Activated CD4-positive, alpha-beta memory T cell treated with anti-CD3 and anti-CD28 coated beads for 36 hours (primary cell): ENCODE results near the gene BNC2. TPM values are rescaled to one million over a fixed set of nuclear protein-coding genes. Genes with fewer than 3 reads are reported as not detected.

ENCODE experiments used
- CTCF ChIA-PET: fragments of 350-600 bp; sonication (Branson Sonifier 250); formaldehyde crosslinking; loops from one replicate; lab custom pipeline; 2021; ENCODE audit warnings: antibody characterized with exemption, inconsistent platforms; lab: Charles Lee
- POLR2A ChIA-PET: fragments of 350-600 bp; sonication (Branson Sonifier 250); formaldehyde crosslinking; loops from one replicate; lab custom pipeline; 2021; ENCODE audit warnings: antibody characterized with exemption; lab: Charles Lee
- DNase-seq: peaks from one replicate; pipeline ENCODE4 v3.0.0-alpha.2; 2020
- H3K27ac Mint-ChIP-seq: one replicate; pipeline ENCODE4 v1.8.0; 2021; ENCODE audit warnings: mixed read lengths
- H3K27me3 Mint-ChIP-seq: one replicate; pipeline ENCODE4 v1.8.0; 2021; ENCODE audit warnings: mixed read lengths
- H3K36me3 Mint-ChIP-seq: one replicate; pipeline ENCODE4 v1.8.0; 2021; ENCODE audit warnings: mixed read lengths
- H3K4me1 Mint-ChIP-seq: one replicate; pipeline ENCODE4 v1.8.0; 2021; ENCODE audit warnings: low read depth, mixed read lengths
- H3K4me3 Mint-ChIP-seq: one replicate; pipeline ENCODE4 v1.8.0; 2021; ENCODE audit warnings: mild to moderate bottlenecking, mixed read lengths
- H3K9me3 Mint-ChIP-seq: one replicate; pipeline ENCODE4 v1.8.0; 2021; ENCODE audit warnings: mixed read lengths
- intact Hi-C: fragments of 100-400 bp; cut with micrococcal nuclease; formaldehyde crosslinking; loops from one replicate; pipeline ENCODE4 v1.15.1; 2023
- total RNA-seq, 2 experiments: library from RNA; stranded (reverse); gene quantifications; one replicate each; pipeline ENCODE4 v1.2.3, GENCODE V29; 2021

Gene BNC2
- total RNA-seq, 2 experiments from 2014 or later: not detected

DNA sequence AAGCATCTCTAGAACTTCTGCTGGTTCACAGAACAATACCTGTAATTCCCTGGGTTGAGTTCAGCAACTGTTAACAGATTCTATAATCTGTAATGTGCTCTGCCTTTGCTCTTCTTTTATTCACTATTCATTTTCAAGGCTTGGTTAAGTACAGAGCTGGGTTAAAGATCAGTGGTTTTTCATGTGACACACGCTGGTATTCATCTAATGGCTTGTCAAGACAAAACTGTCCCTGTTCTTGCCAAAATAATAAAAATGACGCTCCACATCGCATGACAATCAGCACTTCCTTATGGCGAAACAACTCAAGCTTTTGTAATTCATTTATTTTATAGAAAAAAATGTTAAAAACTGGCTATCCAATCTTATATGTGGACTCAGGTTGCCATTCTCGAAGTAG lies 137.9 kb downstream of the BNC2 start:
- Mint-ChIP-seq H3K4me1 (no peaks in the 10 kb centered on the region), H3K4me3 (no peak overlapping the region), H3K27me3 (peaks cover 9% of the 10 kb centered on the region), H3K36me3 (no peaks in the 10 kb centered on the region), H3K27ac (no peak overlapping the region), H3K9me3 (peaks cover 6% of the 10 kb centered on the region)
- ChIA-PET POLR2A (no interaction called here), CTCF (no interaction called here)
- no peak for DNase-seq
- intact Hi-C loops: no loop called here

DNA sequence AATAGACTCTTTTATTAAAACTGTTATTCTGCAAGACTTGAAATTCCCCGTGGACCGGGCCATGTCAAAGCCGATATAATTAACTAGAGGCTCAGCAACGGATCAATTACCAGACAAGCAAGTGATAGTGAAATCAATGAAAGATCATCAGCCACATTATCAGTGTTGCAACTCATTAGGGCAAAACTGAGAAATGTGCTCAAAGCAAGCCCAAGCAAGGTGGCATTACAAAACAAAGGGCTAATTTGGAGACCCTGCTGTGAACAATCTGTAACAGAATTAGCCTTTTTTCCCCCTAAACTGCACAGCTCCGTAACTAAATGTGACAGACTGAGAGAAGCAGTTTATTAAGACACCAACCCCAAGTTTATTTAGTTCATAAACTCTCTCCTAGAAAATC lies 140.3 kb downstream of the BNC2 start:
- CTCF ChIA-PET: no interaction called here
- peaks cover 6% of the 10 kb centered on the region for H3K9me3 Mint-ChIP-seq
- no peaks in the 10 kb centered on the region for H3K4me1 Mint-ChIP-seq
- no peak for DNase-seq
- POLR2A ChIA-PET: no interaction called here
- peaks cover 24% of the 10 kb centered on the region for H3K27me3 Mint-ChIP-seq
- no peaks in the 10 kb centered on the region for H3K36me3 Mint-ChIP-seq
- no peak overlapping the region for H3K27ac Mint-ChIP-seq
- intact Hi-C loops: no loop called here
- no peak overlapping the region for H3K4me3 Mint-ChIP-seq

DNA sequence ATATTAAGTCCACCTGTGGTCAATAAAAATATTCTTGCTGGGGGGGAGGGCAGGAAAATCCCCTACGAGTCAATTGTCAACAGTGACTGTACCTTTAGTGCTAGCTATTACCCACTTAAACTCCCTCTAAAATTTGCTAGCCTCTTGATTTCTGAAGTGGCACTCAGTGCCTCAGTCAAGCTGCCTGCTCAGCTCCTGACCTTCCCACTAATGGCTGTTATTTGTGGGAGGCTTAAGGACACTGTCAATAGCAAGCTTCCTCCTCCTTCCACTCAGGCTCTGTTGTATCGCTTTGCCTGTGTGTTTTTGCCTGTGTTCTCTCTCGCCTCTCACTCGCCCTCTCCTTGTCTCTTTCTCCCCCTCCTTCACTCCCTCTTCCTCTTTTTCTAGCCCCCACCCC lies 140.8 kb downstream of the BNC2 start:
- Mint-ChIP-seq H3K36me3 (no peaks in the 10 kb centered on the region), H3K4me3 (no peak overlapping the region), H3K4me1 (no peaks in the 10 kb centered on the region), H3K27ac (no peak overlapping the region), H3K9me3 (peaks cover 6% of the 10 kb centered on the region), H3K27me3 (peaks cover 24% of the 10 kb centered on the region)
- intact Hi-C loops: no loop called here
- ChIA-PET POLR2A (no interaction called here), CTCF (no interaction called here)
- DNase-seq: no peak

DNA sequence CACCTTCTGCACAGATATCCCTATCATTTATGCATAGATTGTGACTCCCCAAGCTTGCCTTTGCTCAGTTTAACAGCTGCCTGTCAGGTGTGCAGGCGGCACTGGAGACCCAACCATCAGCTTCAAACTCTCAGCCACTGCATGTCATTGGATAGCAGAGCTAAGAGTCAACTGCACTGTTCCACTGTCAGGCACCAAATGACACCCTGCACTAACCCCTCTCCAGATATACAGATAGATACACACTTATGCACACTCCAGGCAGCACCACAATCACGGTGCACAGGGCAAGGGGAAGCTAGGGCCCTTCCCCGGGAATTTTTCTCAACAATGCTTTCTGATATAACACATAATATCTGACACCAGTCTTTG lies 142.3 kb downstream of the BNC2 start:
- peaks cover 24% of the 10 kb centered on the region for H3K27me3 Mint-ChIP-seq
- POLR2A ChIA-PET: no interaction called here
- no peak overlapping the region for H3K27ac Mint-ChIP-seq
- CTCF ChIA-PET: no interaction called here
- intact Hi-C loops: no loop called here
- no peak for DNase-seq
- H3K9me3 Mint-ChIP-seq: no peaks in the 10 kb centered on the region
- no peak overlapping the region for H3K4me3 Mint-ChIP-seq
- no peaks in the 10 kb centered on the region for H3K36me3 Mint-ChIP-seq
- no peaks in the 10 kb centered on the region for H3K4me1 Mint-ChIP-seq

DNA sequence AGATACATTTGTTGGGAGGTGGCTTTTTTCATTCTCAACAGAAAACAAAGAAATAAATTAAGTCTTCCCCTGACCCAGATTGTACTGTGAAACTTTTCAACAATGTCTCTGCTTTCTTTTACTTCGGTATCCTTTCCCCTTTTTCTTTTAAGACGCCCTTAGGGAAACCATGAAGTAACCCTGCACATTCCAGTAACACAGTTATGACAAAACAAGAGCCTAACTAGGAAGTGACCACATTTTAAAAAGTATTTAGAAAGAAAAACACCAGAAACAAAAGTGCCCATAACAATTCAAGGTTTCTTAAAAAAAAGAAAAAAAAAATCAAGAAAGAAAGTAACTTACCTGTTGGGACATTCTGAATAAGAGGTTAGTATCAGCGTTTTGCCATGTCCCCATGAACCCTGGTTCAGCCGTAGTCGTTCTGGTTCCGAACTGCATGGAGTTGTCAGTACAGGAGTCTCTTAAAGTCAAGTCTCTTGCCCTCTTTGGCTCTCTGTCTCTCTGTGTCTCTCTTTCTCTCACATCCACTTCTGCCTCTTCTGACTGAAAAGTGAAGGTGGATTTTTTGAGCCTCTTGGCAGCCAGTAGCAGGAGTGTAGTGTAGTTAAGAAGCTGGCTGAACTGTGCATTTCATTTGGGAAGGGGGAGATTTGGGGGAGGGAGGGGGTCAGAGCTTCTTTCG lies 142.9 kb downstream of the BNC2 start:
- Mint-ChIP-seq H3K4me3 (no peak overlapping the region), H3K36me3 (no peaks in the 10 kb centered on the region), H3K9me3 (no peaks in the 10 kb centered on the region), H3K4me1 (no peaks in the 10 kb centered on the region), H3K27me3 (peaks cover 24% of the 10 kb centered on the region), H3K27ac (no peak overlapping the region)
- DNase-seq: no peak
- intact Hi-C loops: no loop called here
- CTCF ChIA-PET: no interaction called here
- POLR2A ChIA-PET: no interaction called here

DNA sequence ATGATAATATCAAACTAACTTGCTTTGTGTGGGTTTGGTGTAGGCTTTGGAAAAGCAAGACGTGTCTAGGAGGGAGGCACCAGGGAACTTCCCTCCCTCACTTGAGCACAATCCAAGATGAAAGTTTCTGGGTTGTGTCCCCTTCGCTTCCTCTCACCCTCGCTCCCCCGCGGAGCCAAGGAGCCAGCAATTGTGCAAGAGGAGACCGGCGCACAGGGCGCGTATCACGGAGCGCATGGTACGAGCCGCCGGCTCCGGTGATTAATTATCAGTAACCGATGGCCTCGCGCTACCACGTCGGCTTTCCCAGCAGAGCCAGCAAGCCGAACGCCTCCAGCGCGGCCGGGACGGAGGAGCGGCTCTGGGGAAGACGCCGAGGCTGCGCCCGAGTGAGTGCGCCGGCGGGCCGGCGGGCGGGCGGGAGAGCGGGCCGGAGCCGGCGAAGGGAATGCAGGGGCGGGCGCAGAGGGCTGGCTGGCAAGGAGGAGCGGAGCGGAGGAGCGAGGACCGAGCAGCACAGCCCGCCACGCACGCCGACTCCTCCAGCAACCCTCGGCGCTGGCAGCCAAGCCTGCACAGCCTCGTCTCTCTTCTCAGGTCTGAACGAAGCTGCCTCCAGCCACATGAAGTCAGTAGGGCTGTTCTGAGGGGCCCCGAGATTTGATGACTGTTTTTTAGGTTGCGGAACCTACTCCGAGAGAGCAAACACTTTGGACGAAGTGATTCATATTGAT lies 143.6 kb downstream of the BNC2 start:
- ChIA-PET POLR2A (no interaction called here), CTCF (no interaction called here)
- Mint-ChIP-seq H3K9me3 (no peaks in the 10 kb centered on the region), H3K27ac (no peak overlapping the region), H3K36me3 (no peaks in the 10 kb centered on the region), H3K27me3 (peaks cover 24% of the 10 kb centered on the region), H3K4me1 (no peaks in the 10 kb centered on the region), H3K4me3 (no peak overlapping the region)
- no peak for DNase-seq
- intact Hi-C loops: no loop called here

DNA sequence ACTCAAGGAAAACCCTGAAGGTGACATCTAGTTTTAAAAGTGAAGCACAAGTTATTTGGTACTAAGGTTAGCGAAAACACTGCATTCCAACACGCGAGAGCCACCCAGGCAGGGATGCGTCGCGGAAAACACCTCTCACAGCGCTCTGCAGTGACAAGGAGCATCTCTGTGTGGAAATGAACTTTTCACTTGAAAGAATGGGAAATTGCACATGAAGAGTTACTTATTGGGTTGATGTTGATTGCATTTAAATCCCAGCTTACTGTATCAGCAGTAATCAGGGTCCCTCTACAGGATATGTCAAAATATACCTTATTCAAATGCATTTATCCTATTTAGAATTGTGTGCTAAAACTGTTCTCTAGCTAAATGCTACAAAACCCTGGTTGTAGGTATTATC lies 144.4 kb downstream of the BNC2 start:
- no peak overlapping the region for H3K27ac Mint-ChIP-seq
- no peaks in the 10 kb centered on the region for H3K36me3 Mint-ChIP-seq
- ChIA-PET CTCF (no interaction called here), POLR2A (no interaction called here)
- no peak for DNase-seq
- intact Hi-C loops: no loop called here
- no peak overlapping the region for H3K4me3 Mint-ChIP-seq
- no peaks in the 10 kb centered on the region for H3K9me3 Mint-ChIP-seq
- H3K4me1 Mint-ChIP-seq: no peaks in the 10 kb centered on the region
- peaks cover 24% of the 10 kb centered on the region for H3K27me3 Mint-ChIP-seq

DNA sequence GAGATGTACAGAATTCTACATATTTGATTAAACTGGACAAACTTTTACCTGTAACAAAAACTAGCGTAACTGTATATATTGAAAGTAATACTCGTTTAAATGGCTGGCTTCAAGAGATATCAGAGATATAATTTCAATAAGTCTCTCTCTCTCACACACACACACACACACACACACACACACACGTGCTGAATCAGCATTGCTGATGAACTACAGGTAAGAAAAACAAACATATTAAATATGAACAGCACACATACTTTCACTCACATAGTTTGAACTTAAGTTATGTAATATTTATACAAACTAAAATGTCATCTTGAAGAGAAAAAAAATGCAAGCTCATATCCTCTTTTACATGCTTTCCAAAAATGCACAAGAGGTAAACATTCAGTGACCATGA lies 145.4 kb downstream of the BNC2 start:
- Mint-ChIP-seq H3K27ac (no peak overlapping the region), H3K9me3 (no peaks in the 10 kb centered on the region), H3K4me1 (no peaks in the 10 kb centered on the region), H3K36me3 (no peaks in the 10 kb centered on the region), H3K27me3 (peaks cover 24% of the 10 kb centered on the region), H3K4me3 (no peak overlapping the region)
- DNase-seq: no peak
- intact Hi-C loops: no loop called here
- ChIA-PET CTCF (no interaction called here), POLR2A (no interaction called here)

DNA sequence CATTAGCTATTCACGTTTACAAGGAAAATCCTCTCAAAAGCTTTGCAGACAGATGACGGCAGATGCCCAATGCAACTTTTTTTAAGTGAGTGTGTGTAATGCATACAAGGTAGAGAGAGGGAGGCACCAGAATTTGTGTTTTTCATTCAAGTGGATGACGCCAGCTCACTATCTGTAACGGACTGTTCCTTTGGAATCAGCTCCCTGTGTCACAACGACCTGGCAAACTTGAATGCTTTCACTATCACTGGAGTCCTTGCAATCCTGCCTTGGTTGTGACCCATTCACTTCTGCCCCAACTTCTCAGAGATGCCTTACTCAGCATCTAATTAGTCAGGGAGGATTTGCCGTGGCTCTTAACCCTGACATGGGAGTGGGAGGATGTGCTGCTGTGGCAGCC lies 148.5 kb downstream of the BNC2 start:
- Mint-ChIP-seq H3K36me3 (no peaks in the 10 kb centered on the region), H3K4me1 (no peaks in the 10 kb centered on the region), H3K27ac (no peak overlapping the region), H3K9me3 (no peaks in the 10 kb centered on the region), H3K4me3 (no peak overlapping the region), H3K27me3 (peaks cover 11% of the 10 kb centered on the region)
- ChIA-PET CTCF (no interaction called here), POLR2A (no interaction called here)
- no peak for DNase-seq
- intact Hi-C loops: no loop called here

DNA sequence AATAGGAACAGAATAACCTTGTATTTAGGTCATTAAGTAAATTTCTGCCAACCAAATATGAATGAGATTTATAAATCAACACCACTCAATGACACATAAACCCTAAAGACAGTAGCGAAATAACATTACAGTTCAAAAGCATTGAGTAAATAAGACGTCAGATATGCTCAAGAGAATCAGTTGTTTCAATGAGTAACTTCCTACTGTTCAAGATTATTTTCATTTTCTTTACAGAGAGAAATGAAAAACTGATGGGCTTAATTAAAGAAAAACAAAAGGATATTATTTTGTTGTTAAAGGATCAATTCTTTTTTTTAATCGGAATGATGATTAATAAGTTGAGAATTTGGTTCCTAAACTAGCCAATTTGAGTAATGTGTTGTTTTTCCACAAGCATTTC lies 150.1 kb downstream of the BNC2 start:
- no peaks in the 10 kb centered on the region for H3K4me1 Mint-ChIP-seq
- ChIA-PET CTCF (no interaction called here), POLR2A (no interaction called here)
- H3K4me3 Mint-ChIP-seq: no peak overlapping the region
- no peak for DNase-seq
- H3K36me3 Mint-ChIP-seq: no peaks in the 10 kb centered on the region
- intact Hi-C loops: no loop called here
- no peaks in the 10 kb centered on the region for H3K9me3 Mint-ChIP-seq
- no peaks in the 10 kb centered on the region for H3K27me3 Mint-ChIP-seq
- no peak overlapping the region for H3K27ac Mint-ChIP-seq

DNA sequence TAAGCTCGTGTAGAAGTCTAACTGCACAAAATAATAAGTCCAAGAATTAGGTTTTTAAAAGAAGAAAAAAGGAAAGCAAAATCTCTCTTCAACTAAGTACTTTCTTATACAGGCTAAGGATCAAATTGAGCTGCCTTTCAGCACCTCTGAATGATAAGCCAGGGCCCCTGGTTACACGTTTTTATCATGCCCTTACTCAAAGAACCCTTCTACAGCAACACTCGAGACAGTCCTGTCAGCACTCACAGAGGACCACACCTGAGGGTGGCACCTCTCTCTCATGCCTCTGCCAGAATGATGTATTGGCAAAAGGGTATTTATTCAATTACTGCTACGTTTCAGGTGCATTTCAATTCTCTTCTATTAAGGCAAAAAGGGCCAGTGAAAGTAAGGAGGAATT lies 150.5 kb downstream of the BNC2 start:
- Mint-ChIP-seq H3K27me3 (no peaks in the 10 kb centered on the region), H3K36me3 (no peaks in the 10 kb centered on the region), H3K4me3 (no peak overlapping the region), H3K4me1 (no peaks in the 10 kb centered on the region), H3K9me3 (no peaks in the 10 kb centered on the region), H3K27ac (no peak overlapping the region)
- POLR2A ChIA-PET: no interaction called here
- intact Hi-C loops: no loop called here
- no peak for DNase-seq
- CTCF ChIA-PET: no interaction called here

DNA sequence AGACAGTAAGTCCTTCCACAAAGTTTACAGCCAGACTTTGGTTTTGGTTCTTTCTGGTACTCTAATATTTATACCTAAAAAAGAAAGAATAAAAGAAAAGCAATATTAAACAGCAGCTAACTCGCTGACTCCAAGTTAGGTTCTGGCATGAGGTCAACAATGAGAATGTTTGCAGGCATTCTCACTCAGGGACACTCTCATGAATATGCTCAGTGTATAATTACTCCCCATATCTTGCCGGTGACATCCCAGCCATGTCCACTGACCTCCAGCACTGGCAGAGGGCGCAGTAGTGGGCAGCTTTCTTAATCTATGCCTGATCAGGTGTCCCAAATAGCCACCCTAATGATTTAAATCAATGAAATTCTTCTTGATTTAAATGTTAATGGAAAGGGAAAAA lies 151.5 kb downstream of the BNC2 start:
- no peaks in the 10 kb centered on the region for H3K36me3 Mint-ChIP-seq
- POLR2A ChIA-PET: no interaction called here
- no peak overlapping the region for H3K27ac Mint-ChIP-seq
- no peaks in the 10 kb centered on the region for H3K27me3 Mint-ChIP-seq
- CTCF ChIA-PET: no interaction called here
- no peak overlapping the region for H3K4me3 Mint-ChIP-seq
- H3K4me1 Mint-ChIP-seq: no peaks in the 10 kb centered on the region
- intact Hi-C loops: no loop called here
- DNase-seq: no peak
- H3K9me3 Mint-ChIP-seq: no peaks in the 10 kb centered on the region

DNA sequence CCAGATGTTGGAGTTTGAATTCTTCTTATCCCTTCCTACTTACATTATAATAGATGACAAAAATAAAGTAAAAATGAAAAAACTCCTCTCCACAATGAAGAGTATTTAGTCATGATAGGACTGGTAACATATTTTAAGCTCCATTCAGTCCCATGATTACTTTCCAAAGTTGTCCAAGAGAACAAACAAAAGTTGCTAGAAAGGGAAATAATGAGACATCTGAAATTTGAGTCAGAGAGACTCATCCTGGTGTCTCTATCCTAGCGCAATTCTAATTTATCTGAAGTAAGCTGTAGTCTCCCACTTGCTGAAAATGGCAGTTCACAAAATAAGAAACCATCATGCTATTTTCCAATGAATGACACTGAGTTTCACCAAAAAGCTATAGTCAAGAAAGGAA lies 152.2 kb downstream of the BNC2 start:
- ChIA-PET CTCF (no interaction called here), POLR2A (no interaction called here)
- intact Hi-C loops: no loop called here
- Mint-ChIP-seq H3K27ac (no peak overlapping the region), H3K27me3 (no peaks in the 10 kb centered on the region), H3K36me3 (no peaks in the 10 kb centered on the region), H3K4me3 (no peak overlapping the region), H3K4me1 (no peaks in the 10 kb centered on the region), H3K9me3 (no peaks in the 10 kb centered on the region)
- DNase-seq: no peak
